ENCODE results near the gene PIK3C2A. TPM values are rescaled to one million over a fixed set of nuclear protein-coding genes. Genes with fewer than 3 reads are reported as not detected.

Gene PIK3C2A
- total RNA-seq, 2 donors from 2014 or later, result 37.2 to 44.6 TPM

DNA sequence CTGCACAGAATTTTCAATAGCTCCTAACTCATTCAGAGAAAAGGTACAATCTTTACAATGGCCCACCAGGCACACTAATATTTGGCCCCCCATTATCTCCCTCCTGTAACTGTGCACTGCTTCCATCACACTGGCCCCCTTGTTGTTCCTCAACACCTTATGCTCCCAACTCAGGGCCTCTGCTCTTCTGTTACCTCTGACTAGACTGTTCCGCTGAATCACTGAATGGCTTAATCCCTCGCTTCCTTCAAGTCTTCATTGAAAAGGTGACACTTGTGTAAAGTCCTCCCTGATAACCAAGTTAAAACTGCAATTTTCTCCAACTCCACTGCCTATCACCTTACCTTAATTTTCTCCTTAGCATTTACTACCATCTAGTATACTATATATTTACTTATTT is 21.8 kb downstream of the PIK3C2A start:
- Histone ChIP-seq H3K36me3 (no peaks in the 10 kb centered on the region), H3K27ac (no peak overlapping the region), H3K4me1 (no peaks in the 10 kb centered on the region), H3K4me3 (no peak overlapping the region), H3K9me3 (no peaks in the 10 kb centered on the region), H3K27me3 (no peaks in the 10 kb centered on the region)
- no peak for DNase-seq (ENCODE audit: low spot score)
- TF ChIP-seq, protein P1, sequence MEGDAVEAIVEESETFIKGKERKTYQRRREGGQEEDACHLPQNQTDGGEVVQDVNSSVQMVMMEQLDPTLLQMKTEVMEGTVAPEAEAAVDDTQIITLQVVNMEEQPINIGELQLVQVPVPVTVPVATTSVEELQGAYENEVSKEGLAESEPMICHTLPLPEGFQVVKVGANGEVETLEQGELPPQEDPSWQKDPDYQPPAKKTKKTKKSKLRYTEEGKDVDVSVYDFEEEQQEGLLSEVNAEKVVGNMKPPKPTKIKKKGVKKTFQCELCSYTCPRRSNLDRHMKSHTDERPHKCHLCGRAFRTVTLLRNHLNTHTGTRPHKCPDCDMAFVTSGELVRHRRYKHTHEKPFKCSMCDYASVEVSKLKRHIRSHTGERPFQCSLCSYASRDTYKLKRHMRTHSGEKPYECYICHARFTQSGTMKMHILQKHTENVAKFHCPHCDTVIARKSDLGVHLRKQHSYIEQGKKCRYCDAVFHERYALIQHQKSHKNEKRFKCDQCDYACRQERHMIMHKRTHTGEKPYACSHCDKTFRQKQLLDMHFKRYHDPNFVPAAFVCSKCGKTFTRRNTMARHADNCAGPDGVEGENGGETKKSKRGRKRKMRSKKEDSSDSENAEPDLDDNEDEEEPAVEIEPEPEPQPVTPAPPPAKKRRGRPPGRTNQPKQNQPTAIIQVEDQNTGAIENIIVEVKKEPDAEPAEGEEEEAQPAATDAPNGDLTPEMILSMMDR (IDR thresholded peaks at IDR 0.05), result no peak

DNA sequence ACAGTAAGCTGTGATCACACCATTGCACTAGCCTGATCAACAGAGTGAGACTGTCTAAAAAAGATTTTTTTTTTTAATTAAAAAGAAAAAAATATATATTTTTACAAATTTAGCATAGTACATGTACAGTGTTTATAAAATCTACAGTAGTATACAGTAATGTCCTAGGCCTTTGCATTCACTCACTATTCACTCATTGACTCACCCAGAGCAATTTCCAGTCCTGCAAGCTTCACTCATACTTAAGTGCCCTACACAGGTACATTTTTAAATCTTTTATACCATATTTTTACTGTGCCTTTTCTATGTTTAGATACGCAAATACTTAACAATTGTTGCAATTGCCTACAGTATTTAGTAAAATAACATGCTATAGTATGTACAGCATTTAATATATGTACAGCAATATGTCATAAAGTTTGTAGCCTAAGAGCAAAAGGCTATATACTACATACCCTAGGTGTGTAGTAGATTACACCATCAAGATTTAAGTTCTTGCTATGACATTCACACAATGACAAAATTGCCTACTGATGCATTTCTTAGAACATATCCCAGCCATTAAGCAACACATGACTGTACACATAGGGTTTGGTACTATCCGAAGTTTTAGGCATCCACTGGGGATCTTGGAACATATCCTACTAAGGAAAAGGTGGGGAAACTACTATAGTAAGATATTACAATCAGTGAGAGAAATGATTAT is 22.8 kb downstream of the PIK3C2A start:
- no peaks in the 10 kb centered on the region for H3K4me1 ChIP-seq
- no peaks in the 10 kb centered on the region for H3K27me3 ChIP-seq
- H3K4me3 ChIP-seq, result no peak overlapping the region
- no peaks in the 10 kb centered on the region for H3K9me3 ChIP-seq
- DNase-seq (ENCODE audit: low spot score), result no peak
- TF ChIP-seq, protein P1 (IDR thresholded peaks at IDR 0.05), result no peak
- no peak overlapping the region for H3K27ac ChIP-seq
- H3K36me3 ChIP-seq, result no peaks in the 10 kb centered on the region

DNA sequence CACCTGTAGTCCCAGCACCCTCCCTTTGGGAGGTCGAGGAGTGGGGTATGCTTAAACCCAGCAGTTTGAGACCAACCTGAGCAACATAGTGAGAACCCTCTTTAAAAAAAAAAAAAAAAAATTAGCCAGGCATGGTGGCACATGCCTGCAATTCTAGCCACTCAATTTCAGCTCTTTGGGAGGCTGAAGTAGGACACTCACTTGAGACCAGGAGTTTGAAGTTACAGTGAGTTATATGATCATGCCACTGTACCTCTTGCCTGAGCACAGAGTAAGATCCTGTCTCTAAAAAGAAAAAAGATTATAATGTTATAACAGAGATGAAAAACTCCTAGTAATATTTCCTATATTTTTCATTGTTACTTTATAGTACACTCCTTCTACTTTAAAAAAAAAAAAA is 23.9 kb downstream of the PIK3C2A start:
- Histone ChIP-seq H3K27ac (no peak overlapping the region), H3K4me3 (no peak overlapping the region)

DNA sequence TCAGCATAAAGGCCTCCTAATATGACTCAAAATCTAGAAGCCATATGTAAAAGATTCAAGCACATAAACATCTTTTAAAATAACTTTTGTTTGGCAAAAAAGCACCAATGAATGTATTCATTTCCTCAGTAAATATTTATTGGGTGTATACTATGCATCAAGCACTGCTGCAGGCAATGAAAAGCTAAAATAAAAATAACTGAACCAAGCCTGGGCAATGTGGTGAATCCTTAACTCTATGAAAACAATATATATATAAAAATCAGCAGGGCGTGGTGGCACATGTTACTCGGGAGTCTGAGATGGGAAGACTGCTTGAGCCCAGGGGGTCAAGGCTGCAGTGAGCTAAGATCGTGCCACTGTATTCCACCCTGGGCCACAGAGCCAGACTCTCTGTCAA is 27.8 kb downstream of the PIK3C2A start:
- Histone ChIP-seq H3K36me3 (no peaks in the 10 kb centered on the region), H3K9me3 (no peaks in the 10 kb centered on the region), H3K4me1 (no peaks in the 10 kb centered on the region), H3K27ac (no peak overlapping the region), H3K27me3 (no peaks in the 10 kb centered on the region), H3K4me3 (no peak overlapping the region)
- DNase-seq (ENCODE audit: low spot score), result no peak
- TF ChIP-seq, protein P1 (IDR thresholded peaks at IDR 0.05), result no peak

More for the DNA sequence above, 23.9 kb downstream of the PIK3C2A start:
- Histone ChIP-seq H3K4me1 (no peaks in the 10 kb centered on the region), H3K9me3 (no peaks in the 10 kb centered on the region), H3K36me3 (no peaks in the 10 kb centered on the region), H3K27me3 (no peaks in the 10 kb centered on the region)
- DNase-seq (ENCODE audit: low spot score), result no peak
- TF ChIP-seq, protein P1 (IDR thresholded peaks at IDR 0.05), result no peak

DNA sequence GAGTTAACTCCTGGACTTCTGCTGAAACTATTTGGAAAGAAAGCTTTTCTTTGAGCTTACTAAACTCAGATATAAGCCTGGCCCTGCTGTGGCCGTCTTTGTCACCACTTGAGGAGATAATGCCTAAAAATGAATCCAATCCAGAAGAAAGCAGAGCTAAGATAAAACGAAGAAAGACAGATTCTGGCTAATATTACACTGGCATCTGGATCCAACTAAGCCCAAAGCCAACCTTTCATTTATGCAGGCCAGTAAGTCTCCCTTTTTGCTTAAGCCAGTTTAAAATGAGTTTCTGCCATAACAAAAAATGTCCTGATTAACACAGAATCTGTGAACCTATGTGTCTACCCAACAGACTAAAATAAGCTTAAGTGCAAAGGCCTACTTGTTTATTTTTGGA is 34.5 kb downstream of the PIK3C2A start:
- DNase-seq (ENCODE audit: low spot score), result no peak
- Histone ChIP-seq H3K27me3 (no peaks in the 10 kb centered on the region), H3K9me3 (no peaks in the 10 kb centered on the region), H3K27ac (no peak overlapping the region), H3K4me3 (no peak overlapping the region), H3K36me3 (peaks cover 4% of the 10 kb centered on the region), H3K4me1 (peaks cover 0 to 23% of the 10 kb centered on the region in 2 donors)
- TF ChIP-seq, protein P1 (IDR thresholded peaks at IDR 0.05), result no peak

DNA sequence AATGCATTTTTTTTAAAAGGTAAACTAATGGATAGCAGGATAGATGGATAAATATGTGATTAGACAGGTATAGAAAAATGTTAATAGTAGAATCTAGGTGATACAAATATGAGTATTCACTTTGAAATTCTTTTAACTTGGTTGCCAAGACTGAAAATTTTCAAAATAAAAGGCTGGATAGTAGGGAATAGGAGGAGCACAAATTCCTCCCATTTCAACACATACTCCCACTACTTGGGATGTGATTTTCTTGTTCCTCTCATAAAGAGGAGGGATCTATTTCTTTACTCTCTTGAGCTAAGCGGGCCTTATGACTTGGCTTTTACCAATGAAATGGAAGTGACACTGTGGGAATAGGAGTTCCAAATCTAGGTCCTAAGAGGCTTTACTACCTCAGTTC is 35.9 kb downstream of the PIK3C2A start:
- Histone ChIP-seq H3K36me3 (peaks cover 4% of the 10 kb centered on the region), H3K9me3 (no peaks in the 10 kb centered on the region), H3K27ac (no peak overlapping the region), H3K4me1 (peaks cover 0 to 23% of the 10 kb centered on the region in 2 donors), H3K27me3 (no peaks in the 10 kb centered on the region), H3K4me3 (no peak overlapping the region)
- TF ChIP-seq, protein P1 (IDR thresholded peaks at IDR 0.05), result no peak
- no peak for DNase-seq (ENCODE audit: low spot score)
